Activated CD4-positive, alpha-beta T cell treated with anti-CD3 and anti-CD28 coated beads, Interleukin-2, Interleukin-4, amounts not matched to agents 100 ng/mL and 50 ng/mL, durations not matched to agents 16 hours and 8 hours (primary cell): ENCODE measurements around the gene MRGPRX2.
A peak's percentile ranks its signal among the peaks of the same experiment; 100 is the strongest.

Experiments used
- DNase-seq: peaks from one replicate; pipeline ENCODE4 v3.0.0-alpha.2; 2020; ENCODE audit warnings: low spot score

Gene MRGPRX2

DNA sequence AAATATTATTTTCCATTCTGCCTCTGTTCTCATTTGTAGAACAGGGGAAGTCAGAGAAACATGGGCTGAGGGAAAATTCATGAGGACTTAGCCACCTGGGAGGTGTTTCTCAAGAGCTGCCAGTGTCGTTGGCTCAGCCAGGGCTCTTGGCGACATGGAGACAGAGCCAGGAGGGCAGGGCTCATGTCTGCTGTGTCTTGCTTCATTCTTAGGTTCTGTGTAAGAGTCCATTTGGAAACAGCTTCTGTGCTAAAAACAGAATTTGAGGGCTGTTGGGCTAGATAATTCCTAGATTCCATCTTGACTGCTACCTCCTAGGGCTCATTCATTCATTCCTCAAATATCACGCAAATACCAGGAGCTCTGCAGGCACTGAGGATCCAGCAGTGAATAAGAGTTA, 15.1 kb upstream of the MRGPRX2 start:
- no peak for DNase-seq

DNA sequence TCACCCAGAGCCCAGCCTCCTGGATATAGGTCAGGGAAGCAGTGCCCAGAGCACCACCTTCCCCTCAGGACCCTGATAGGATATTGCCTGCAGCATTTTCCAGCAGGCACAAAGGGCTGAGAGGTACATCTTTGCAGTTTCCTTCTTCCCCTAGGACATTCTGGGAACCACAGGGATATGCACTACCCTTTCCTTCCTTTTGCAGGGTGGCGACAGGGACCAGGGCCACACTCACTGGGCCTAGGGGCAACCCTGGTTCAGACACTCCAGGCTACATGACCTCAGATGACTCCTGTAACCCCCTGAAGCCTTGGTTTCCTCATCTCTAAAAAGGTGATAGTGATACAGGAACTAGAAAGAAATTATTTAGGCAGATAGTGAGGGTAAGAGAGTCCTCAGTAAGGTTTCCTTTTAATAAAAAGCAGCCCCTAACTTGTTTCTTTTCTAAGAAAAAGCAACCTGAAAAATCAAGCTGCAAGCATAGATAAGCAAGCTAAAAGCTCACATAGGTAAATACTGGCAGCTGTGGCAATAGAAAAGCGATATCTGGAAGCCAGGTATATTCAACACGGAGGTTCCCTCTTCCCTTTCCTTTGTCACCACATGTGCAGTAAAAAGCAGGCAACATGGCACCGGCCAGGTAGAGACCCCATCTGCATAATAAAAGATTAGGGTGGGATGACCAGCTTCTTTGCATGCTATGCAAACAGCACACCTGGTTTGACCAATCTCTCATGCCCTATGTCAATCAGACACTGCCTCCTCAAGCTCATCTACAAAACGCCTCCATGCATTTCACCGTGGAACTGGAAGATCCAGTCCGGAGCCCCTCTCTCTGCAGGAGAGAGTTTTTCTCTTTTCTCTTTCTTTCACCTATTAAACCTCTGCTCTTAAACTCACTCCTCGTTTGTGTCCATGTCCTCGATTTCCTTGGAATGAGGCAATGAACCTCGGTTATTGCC, 13.2 kb upstream of the MRGPRX2 start:
- no peak for DNase-seq

DNA sequence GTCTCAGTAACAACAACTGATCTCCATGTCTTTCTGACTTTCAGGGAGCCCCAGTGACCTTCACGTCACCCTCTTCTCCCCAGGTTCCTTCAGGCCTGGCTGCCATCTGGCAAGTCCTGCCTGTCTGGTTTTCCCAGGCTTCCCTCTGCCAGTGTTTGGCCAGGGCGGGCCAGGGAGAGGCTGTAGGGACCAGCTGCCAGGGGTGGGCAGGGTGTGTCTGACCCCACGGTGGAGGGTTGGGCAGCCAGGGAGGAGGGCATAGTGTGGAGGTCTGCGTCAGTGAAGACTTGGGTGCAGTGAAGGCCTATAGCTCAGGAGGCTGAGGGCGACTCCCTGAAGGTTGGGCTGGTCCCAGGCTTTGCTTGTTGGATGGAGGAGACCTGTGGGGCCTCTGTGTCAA, 11.9 kb upstream of the MRGPRX2 start:
- no peak for DNase-seq

DNA sequence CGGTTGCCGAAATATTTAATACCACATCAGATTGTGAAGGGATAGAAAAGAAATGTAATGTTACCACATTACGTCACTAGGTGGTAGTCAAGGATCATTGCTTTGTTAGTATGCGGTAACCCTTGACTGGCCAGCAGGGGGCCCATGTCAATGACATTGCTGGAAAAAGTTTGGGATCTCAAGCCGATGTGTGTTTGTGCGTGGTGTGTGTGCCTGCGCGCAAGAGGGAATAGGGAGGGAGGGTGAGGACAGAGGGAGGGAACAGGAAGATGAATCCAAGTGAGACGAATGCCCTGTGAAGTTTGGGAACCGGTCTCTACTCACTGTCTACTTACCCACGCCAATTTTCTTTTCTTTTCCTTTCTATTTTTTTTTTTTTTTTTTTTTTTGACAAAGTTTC, 10.7 kb upstream of the MRGPRX2 start:
- peak; percentile 73 for DNase-seq

DNA sequence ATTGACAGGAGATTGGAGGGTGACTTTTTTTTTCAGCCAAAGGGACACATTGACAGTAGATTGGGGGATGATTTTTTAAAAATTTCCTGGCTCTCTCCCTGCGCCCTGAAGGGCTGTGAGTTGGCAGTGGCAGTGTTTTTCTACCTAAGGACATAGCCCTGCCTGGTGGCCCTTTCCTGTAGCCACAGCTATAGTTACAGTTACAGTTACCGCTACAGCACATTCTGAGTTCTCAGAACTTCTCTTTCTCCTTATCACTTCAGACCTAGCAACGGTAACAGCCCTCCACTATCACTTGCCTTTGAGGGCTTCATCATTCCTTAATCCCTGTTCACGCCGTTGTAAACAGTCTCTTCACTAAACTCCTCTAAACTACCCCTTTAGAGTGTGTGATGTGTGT, 684 bp downstream of the MRGPRX2 start:
- no peak for DNase-seq

DNA sequence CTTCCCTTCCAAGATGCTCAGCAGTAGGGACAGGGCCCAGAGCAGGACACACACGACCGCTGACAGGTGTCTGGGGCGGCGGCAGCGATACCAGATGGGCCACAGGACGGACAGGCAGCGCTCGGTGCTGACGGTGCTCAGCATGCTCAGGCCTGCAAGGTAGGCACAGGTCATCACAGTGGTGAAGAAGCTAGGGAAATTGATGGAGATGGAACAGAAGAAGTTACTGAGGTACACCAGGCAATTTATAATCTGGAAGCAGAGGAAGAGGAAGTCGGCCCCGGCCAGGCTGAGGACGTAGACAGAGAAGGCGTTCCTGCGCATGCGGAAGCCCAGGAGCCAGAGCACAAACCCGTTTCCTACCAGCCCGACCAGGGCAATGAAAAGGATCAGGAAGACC, 4.6 kb downstream of the MRGPRX2 start:
- no peak for DNase-seq

DNA sequence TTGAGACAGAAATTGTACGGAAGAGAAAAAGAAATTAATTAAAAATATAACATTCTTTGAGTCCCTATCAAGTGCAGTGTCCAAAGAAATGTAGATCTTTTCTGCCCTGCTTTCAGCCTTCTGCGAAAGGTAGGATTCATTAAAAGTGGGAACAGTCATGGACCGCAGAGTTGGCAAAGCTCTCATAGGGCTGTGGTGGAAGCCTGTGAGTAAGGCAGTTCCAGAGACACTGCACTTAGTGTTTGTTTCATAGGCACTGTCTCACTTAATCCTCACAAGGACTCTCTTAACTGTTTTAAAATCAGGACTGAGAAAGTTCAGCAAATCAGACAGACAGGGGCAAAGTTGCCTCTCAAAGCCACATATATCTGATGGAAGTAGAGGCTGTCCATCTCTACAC, 5.5 kb downstream of the MRGPRX2 start:
- DNase-seq: no peak

DNA sequence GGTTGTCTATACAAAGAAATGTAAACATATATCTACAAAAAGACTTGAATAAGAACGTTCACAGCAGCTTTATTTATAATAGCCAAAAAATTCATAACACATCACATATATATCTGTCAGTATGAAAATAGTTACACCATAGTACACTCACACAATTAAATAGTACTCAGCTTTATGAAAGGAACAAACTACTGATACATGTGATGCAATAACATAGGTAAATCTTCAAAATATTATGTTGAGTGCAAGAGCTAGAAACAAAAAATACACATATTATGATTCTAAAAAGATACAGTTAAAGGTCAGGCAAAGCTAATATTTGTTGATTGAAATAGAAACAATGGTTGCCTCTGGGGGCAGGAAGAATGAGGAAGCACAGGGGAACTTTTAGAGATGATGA, 6.6 kb downstream of the MRGPRX2 start:
- DNase-seq: no peak

DNA sequence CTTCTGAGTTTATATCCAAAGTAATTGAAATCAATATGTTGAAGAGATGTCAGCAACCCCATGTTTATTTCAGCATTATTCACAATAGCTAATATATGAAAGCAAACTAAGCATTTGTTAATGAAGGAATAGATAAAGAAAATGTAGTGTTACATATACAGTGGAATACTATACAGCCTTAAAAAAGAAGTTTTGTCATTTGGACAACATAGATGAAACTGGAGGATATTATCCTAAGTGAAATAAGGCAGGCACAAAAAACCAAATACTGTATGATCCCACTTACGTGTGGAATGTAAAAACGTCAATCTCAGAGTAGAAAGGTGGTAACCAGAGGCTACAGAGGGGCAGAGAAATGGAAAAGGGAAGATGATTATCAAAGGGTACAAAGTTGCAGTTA, 10.2 kb downstream of the MRGPRX2 start:
- DNase-seq: no peak

DNA sequence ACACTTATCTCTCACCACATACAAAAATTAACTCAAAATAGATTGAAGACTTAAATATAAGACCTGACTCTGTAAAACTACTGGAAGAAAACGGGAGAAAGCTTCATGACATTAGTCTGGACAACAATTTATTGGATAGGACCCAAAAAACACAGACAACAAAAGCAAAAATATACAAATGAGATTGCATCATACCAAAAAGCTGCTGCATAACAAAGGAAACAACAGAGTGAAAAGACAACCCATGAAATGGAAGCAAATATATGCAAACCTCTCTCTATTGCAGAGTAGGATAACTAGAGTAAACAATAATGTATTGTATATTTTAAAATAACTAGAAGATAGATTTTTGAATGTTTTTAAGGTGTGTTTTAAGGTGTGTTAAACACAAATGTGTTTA, 11.2 kb downstream of the MRGPRX2 start:
- DNase-seq: no peak

DNA sequence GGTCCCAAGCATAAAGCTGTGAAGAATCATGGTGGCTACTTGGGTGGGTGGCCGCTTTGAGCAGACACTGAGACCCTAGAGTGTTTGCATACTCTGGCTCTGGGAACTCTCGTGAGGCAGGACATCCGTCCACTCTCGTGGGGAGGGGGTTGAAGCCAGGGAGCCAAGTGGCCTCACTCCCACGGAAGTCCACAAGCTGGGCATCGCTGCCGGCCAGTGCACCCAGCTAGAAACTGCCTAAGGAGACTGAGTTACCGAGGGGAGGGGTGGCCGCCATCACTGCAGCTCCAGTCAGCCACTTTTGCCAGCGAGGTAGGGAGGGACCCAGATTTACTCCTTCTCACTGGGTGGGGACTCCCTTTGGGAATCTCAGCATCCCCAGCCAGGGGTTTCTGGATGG, 20.5 kb downstream of the MRGPRX2 start:
- DNase-seq: no peak

DNA sequence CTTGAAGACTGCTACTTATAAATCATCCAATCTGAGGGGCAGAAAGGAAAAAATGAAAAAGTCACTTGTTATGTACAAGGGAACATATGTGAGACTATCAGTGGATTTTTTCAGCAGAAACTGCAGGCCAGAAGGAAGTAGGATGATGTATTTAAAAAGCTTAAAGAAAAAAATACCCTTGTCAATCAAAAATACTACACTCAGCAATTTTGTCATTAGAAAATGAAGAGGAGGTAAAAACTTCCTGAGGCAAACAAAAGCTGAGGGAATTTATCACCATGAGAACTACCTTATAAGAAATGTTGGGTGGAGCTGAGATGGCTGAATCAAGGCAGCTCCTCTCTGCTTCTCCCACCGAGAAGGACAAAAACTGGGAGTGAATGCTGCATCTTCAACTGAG, 21.1 kb downstream of the MRGPRX2 start:
- DNase-seq: no peak

DNA sequence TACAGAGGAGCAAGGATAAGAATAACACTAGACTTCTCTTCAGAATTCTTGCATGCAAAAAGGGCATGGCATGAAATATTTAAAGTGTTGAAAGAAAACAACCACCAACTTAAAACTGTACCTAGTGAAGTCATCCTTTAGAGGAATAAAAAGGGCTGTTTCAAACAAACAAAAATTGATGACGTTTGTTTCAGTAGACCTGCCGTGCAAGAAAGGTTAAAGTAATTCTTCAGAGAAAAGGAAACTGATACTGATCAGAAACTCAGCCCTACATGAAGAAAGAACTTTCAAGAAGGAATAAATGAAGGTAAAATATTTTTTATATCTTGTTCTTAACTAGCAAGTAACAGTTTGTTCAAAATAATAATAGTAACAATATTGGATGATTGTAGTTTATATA, 27.5 kb downstream of the MRGPRX2 start:
- no peak for DNase-seq

DNA sequence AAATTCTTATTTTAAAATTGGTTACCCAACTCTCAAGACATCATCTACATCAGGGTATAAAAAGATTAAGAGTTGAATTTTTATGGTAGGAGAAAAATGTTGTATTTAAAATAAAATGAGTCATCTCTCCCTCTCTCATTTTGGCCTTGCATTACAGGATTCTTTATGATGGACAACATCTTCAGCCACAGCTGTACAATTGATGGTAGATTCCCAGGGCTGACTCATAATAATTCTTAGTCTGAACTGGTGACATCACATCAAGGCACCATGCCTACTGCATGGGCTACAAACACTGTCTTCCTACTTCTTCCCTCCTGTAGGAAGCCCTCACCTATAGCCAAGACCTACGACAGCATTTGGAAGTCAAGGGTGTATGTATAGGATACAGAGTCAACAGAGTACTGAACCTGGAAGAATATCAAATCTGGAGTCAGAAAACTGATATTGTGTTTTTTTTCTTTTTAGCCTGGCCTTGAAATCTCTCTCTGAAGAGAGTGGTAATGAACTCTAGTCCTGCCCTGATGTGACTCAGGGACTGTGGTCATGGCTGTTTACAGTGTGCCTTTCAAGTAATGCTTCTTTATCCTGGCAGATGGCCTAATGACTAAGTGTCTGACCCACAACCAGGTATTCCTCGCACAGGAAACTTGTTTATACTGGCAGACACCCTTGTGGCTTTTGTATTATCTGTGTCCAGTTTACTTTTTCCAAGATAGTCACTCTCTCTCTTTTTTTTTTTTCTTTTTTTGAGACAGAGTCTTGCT, 32.5 kb downstream of the MRGPRX2 start:
- DNase-seq: no peak

DNA sequence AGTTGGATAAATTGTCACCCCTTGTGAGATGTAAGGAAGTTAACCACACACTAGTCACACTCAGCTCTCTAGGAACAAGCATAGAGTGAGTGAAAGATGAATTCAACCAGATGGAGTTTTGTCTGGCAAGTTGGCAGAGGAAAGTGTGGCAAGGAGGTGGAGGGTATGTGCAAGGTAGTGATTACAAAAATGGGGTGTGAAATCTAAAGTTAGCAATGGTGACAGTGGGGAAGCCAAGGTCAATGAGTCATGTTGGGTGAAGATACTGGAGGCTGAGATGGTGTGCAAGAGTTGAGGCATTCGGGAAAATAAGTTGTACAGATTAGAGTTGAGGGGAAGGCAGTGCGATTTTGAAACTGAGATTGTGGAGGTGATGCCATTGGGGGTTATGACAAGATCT, 33.7 kb downstream of the MRGPRX2 start:
- DNase-seq: peak; percentile 19

DNA sequence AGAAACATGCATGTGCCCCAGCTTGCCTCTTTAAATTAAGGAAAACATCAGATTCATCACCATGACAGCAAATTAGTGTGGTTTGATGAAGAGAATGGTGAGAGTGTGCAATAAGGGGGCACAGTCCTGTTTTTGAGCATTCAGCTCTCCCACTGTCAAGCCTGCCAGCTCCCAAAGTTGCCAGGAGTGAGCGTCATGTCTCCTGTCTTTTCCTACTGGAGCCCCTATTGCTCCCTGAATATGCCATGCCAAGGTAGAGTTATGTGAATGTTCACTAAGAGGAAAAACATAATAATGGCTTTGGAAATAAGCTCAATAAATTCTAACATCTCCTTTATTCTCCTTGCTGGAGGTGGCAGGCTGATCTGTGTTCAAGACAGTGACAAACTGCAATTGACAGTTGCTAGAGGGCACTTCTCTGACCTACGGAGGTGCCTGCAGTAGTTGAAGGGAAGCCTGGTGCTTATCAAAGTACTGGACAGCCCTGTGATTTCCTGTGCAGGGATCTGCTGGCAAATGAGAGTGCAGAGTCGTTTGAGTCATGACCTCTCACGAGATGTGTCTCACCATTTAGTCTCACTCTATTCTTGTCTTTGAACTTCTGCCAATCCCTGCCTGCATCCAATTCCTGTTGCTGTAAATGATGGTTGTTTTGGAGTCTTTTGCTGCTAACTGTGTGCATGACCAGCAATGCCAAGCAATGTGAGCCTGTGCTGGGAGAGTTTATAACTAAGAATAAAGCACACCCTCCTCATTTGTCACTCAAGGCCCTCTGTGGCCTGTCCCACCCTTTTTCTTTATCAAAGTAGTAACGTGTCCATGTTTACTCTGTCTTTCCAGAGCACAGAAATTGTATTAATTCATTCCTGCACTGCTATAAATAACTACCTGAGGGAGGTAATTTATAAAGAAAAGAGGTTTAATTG, 34.8 kb downstream of the MRGPRX2 start:
- DNase-seq: no peak

DNA sequence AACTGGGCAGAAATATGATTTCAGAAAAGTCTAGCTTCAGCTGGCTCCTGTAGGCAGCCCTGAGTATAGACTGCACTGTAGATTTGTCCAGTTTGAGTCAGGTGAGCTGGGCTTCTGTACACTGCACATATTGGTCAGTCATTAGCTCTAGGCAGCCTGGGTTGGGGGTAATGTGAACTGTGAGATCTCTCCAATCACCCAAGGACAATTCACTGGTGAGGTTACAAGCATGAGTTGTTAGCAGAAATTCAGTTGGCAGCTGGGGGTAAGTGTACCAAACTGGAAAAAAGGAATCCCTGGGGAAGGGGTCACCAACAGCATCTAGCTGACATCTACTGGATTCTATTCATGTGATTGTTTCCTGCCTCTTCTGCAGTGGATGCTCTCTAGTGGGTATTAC, 39.7 kb downstream of the MRGPRX2 start:
- no peak for DNase-seq

DNA sequence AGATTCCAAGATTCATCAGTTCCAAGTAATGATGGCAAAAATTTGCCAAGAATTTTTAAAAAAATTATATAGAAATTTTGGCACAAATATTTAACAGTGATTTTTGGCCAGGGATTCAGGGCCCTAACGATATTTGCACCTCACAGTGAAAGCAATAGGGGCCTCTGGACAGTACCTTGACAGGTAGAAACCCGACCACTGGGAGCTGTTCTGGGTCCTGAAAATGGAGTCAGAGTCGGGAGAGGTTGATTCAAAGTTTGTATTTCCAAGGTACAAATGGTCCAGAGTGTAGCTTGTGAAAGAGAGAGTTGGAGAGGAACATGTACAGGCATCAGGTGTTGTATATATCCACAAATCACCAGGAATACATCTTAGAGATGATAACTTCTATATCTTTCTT, 41.6 kb downstream of the MRGPRX2 start:
- no peak for DNase-seq

DNA sequence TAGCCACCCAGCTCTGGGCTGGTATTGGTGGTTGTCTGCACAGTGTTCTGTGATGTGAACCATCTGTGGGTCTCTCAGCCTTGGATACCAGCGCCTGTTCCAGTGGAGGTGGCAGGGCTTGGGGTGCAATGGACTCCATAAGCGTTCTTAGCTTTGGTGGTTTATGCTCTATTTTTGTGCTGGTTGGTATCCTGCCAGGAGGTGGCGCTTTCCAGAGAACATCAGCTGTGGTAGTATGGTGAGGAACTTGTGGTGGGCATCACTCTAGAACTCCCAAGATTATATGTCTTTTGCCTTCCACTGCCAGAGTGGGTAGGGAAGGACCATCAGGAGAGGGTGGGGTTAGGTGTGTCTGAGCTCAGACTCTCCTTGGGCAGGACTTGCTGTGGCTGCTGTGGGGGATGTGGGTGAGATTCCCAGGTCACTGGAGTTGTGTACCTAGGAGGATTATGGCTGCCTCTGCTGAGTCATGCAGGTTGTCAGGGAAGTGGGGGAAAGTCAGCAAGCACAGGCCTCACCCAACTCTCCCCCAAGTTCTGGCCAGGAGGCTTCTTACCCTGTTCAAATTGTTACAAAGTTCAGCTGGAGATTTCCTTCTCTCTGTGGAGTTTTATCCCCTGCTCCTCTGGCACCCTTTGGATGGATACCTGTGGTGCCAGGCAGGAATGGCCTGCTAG, 47.2 kb downstream of the MRGPRX2 start:
- DNase-seq: no peak

DNA sequence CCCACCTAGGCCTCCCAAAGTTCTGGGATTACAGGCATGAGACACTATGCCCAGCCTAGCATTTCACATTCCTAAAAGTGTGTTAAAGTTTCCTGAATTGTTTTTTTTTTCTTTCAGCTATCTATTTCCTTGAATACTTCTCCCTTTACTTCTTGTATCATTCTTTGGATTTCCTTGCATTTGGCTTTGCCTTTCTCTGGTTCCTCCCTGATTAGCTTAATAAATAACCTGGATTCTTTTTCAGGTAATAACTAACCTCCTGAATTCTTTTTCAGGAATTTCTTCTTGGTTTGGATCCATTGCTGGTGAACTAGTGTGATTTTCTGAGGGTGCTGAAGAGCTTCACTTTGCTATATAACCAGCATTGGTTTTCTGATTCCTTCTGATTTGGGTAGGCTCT, 47.9 kb downstream of the MRGPRX2 start:
- DNase-seq: no peak
